Neuronal stem cell (in vitro differentiated cells): ENCODE data around the gene CDH20.

Source experiments
- DNase-seq: peaks from one replicate; pipeline ENCODE4 v3.0.0-alpha.2; 2013; ENCODE audit warnings: low spot score
- H2AFZ ChIP-seq: one replicate; pipeline ENCODE4 v1.6.1; 2013; ENCODE audit warnings: mild to moderate bottlenecking, low read length, inconsistent platforms
- H2AK5ac ChIP-seq: 2 replicates; pipeline ENCODE4 v1.6.1; 2013; ENCODE audit warnings: low read depth, mild to moderate bottlenecking, inconsistent platforms, low read length, moderate library complexity, mixed read lengths
- H2BK120ac ChIP-seq: 2 replicates; pipeline ENCODE4 v1.6.1; 2013; ENCODE audit warnings: low read depth, mild to moderate bottlenecking, inconsistent platforms, low read length, moderate library complexity, mixed read lengths
- H2BK12ac ChIP-seq: one replicate; pipeline ENCODE4 v1.6.1; 2013; ENCODE audit warnings: low read length, inconsistent platforms
- H2BK15ac ChIP-seq: 2 replicates; pipeline ENCODE4 v1.6.1; 2013; ENCODE audit warnings: mild to moderate bottlenecking, low read length, inconsistent platforms, mixed read lengths
- H2BK5ac ChIP-seq: one replicate; pipeline ENCODE4 v1.6.1; 2013; ENCODE audit warnings: inconsistent platforms, mild to moderate bottlenecking, low read length, moderate library complexity
- H3K14ac ChIP-seq: one replicate; pipeline ENCODE4 v1.6.1; 2013; ENCODE audit warnings: low read length, inconsistent platforms
- H3K18ac ChIP-seq: 2 replicates; pipeline ENCODE4 v1.6.1; 2013; ENCODE audit warnings: low read length, inconsistent platforms
- H3K23ac ChIP-seq: 2 replicates; pipeline ENCODE4 v1.6.1; 2013; ENCODE audit warnings: low read depth, mild to moderate bottlenecking, mixed read lengths, low read length, inconsistent platforms; ENCODE audit not compliant: poor library complexity
- H3K27ac ChIP-seq: replicated peaks from 3 replicates; pipeline ENCODE4 v1.5.1; 2013; ENCODE audit warnings: low read length, inconsistent platforms
- H3K27me3 ChIP-seq, 3 experiments: 2 replicates each; pipeline ENCODE4 v1.6.1; 2013; ENCODE audit warnings: low read length in 3 of 3, mild to moderate bottlenecking in 2 of 3, inconsistent platforms in 1 of 3, low read depth in 1 of 3, mixed read lengths in 1 of 3, moderate library complexity in 1 of 3; ENCODE audit not compliant: control insufficient read depth in 3 of 3, insufficient read depth in 3 of 3
- H3K36me3 ChIP-seq, 2 donors: replicated peaks in 1 of 2; 2 replicates each; pipeline ENCODE4 v1.6.1; 2013; ENCODE audit warnings: low read length in 2 of 2; ENCODE audit not compliant: control insufficient read depth in 2 of 2, insufficient read depth in 2 of 2
- H3K4ac ChIP-seq: 2 replicates; pipeline ENCODE4 v1.6.1; 2013; ENCODE audit warnings: inconsistent platforms, mild to moderate bottlenecking, low read length, moderate library complexity
- H3K4me1 ChIP-seq, 2 donors: 1 replicate in 1 of 2; 2 replicates in 1 of 2; pipeline ENCODE4 v1.6.1; 2013; ENCODE audit warnings: low read length in 2 of 2, low read depth in 1 of 2; ENCODE audit not compliant: control insufficient read depth in 2 of 2, insufficient read depth in 1 of 2
- H3K4me2 ChIP-seq: one replicate; pipeline ENCODE4 v1.6.1; 2013; ENCODE audit warnings: mild to moderate bottlenecking, low read length, inconsistent platforms; ENCODE audit not compliant: insufficient read depth, poor library complexity, severe bottlenecking
- H3K4me3 ChIP-seq, 2 donors: 2 replicates each; pipeline ENCODE4 v1.5.1; 2013; ENCODE audit warnings: low read length in 2 of 2, mild to moderate bottlenecking in 2 of 2, inconsistent platforms in 1 of 2, moderate library complexity in 1 of 2
- H3K79me1 ChIP-seq: one replicate; pipeline ENCODE4 v1.6.1; 2013; ENCODE audit warnings: low read depth, mild to moderate bottlenecking, inconsistent platforms, low read length, moderate library complexity
- H3K9ac ChIP-seq: one replicate; pipeline ENCODE4 v1.6.1; 2013; ENCODE audit warnings: mild to moderate bottlenecking, low read depth, low read length, inconsistent platforms; ENCODE audit not compliant: poor library complexity
- H3K9me3 ChIP-seq, 2 donors: replicated peaks in 1 of 2; 2 replicates each; pipeline versions ENCODE3 to v1.6.1; 2013; ENCODE audit warnings: low read length in 2 of 2, mild to moderate bottlenecking in 2 of 2, inconsistent platforms in 1 of 2, low read depth in 1 of 2, mixed read lengths in 1 of 2, moderate library complexity in 1 of 2; ENCODE audit not compliant: control insufficient read depth in 2 of 2, insufficient read depth in 1 of 2
- H4K8ac ChIP-seq: one replicate; pipeline ENCODE4 v1.6.1; 2013; ENCODE audit warnings: low read depth, mild to moderate bottlenecking, inconsistent platforms, low read length, moderate library complexity
- H4K91ac ChIP-seq: one replicate; pipeline ENCODE4 v1.6.1; 2013; ENCODE audit warnings: low read length, low read depth, mild to moderate bottlenecking, inconsistent platforms; ENCODE audit not compliant: poor library complexity
- WGBS, 2 donors: extraction: QIAGEN DNeasy Blood & Tissue Kit; methylation state at CpG; one replicate each; pipeline ENCODE4 v1.1.7; 2013; ENCODE audit warnings: missing lambda C conversion rate in 2 of 2, mixed read lengths in 1 of 2; ENCODE audit not compliant: insufficient read length in 2 of 2, insufficient replicate concordance in 1 of 2; ENCODE audit errors: extremely low coverage in 2 of 2; 5-methylcytosine and 5-hydroxymethylcytosine counted together

Gene CDH20

DNA sequence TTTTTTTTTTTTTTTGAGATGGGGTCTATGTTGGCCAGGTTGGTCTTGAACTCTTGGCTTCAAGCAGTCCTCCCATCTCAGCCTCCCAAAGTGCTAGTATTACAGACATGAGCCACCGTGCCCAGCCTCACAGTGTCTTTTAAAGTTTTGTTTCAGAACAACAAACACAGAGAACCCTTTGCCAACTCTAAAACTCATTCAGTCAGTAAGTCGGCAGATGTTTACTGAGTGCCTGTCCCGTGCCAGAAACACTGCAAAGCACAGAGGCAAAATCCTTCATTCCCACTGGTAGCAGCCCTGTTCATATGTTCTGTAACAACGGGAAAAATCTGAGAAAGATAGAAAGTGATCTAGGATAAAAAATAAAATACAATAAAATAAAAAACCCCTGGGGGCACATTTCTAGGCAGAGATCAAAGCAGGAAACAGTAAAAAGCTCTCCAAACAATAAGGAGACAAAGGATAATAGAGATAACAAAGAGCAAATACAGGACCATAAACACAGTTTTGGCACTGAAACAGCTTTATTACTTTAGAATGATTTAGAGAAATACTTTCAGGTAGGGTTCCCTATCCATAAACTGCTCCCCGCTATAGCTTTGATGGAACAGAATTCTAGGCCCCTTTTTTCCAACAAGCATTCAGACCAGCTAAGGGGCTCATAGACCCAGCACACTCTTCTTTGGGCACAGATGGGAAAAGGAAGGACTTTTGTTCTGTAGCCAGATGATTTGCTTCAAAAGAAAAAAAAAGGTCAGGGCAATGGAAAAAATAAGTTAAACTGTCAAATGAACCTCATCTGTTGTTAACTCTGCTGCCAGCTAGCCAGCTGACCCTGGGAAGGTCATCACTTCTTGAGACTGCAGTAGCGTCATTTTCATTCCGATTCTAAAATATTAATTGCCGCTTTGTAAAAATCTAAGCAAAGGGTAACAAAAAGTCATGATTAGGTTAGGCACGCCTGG, 212.3 kb downstream of the CDH20 start:
- no peak overlapping the region for H2BK120ac ChIP-seq
- H3K27ac ChIP-seq, result no peak overlapping the region
- no CpG with 5 or more reads among the region's 9 CpGs for WGBS, 2 donors
- H3K9me3 ChIP-seq, result peaks cover 0 to 4% of the 10 kb centered on the region in 2 donors
- peaks cover 2 to 27% of the 10 kb centered on the region in 2 donors for H3K36me3 ChIP-seq
- no peak overlapping the region for H4K91ac ChIP-seq
- H3K27me3 ChIP-seq, result no peaks in the 10 kb centered on the region
- no peak overlapping the region for H2AK5ac ChIP-seq
- peaks cover 0 to 4% of the 10 kb centered on the region in 2 donors for H3K4me1 ChIP-seq
- no peak overlapping the region for H2BK5ac ChIP-seq
- no peak overlapping the region for H2BK12ac ChIP-seq
- no peak overlapping the region for H3K14ac ChIP-seq
- no peak for DNase-seq
- no peak overlapping the region for H3K23ac ChIP-seq
- H4K8ac ChIP-seq, result no peak overlapping the region
- H3K4ac ChIP-seq, result no peak overlapping the region
- H3K18ac ChIP-seq, result no peak overlapping the region
- H3K9ac ChIP-seq, result no peak overlapping the region
- H3K79me1 ChIP-seq, result no peaks in the 10 kb centered on the region
- H2AFZ ChIP-seq, result no peak overlapping the region
- H3K4me3 ChIP-seq, result no peak overlapping the region
- H3K4me2 ChIP-seq, result no peak overlapping the region
- H2BK15ac ChIP-seq, result no peak overlapping the region

DNA sequence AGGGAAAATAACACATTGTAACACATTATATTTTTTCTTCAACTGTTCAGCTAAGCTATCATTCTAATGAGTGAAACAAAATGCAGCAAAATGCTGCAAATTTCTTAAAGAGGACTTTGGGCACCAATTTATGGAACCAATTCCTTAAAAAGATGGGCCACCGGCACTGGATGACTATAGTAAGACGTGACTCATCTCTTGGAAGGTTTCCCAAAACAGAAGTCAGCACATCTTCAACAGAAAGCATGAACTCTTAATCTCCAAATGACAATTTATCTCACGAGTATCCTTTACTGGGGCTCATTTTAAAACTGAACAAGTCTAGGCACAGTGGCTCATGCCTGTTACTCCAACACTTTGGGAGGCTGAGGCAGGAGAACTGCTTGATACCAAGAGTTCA, 213.4 kb downstream of the CDH20 start:
- Histone ChIP-seq H3K4me2 (no peak overlapping the region), H3K14ac (no peak overlapping the region), H2AK5ac (no peak overlapping the region), H2BK12ac (no peak overlapping the region), H4K8ac (no peak overlapping the region), H3K27ac (no peak overlapping the region), H2BK15ac (no peak overlapping the region), H3K36me3 (peaks cover 2 to 35% of the 10 kb centered on the region in 2 donors), H2BK120ac (no peak overlapping the region), H3K79me1 (no peaks in the 10 kb centered on the region), H2BK5ac (no peak overlapping the region), H3K23ac (no peak overlapping the region), H3K9ac (no peak overlapping the region), H3K18ac (no peak overlapping the region), H3K27me3 (no peaks in the 10 kb centered on the region), H3K4ac (no peak overlapping the region), H3K4me3 (no peak overlapping the region), H3K4me1 (peaks cover 0 to 4% of the 10 kb centered on the region in 2 donors), H4K91ac (no peak overlapping the region), H3K9me3 (peaks cover 0 to 3% of the 10 kb centered on the region in 2 donors), H2AFZ (no peak overlapping the region)
- no CpG with 5 or more reads among the region's 3 CpGs for WGBS, 2 donors
- no peak for DNase-seq

DNA sequence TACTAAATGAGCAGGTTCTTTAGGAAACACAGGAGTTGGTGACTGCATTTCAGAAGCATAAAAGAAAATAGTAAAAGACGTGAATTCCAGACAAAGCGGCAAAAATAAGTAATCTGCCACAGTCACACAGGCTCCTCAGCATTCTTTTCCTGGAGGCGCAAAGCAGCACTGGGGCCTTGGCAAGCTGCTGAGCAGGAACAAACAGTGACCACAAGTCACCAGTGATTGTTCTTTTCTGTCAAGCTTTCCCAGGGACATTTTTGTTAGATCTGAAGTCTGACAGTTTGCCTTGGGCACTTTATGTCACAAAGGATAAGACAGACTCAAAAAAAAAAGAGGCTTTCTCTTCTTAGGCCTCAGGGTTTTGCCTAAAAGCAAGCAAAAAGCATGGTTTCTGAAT, 216.2 kb downstream of the CDH20 start:
- Histone ChIP-seq H2AK5ac (no peak overlapping the region), H4K8ac (no peak overlapping the region), H3K79me1 (peaks cover 3% of the 10 kb centered on the region), H3K4me3 (no peak overlapping the region), H3K4me2 (no peak overlapping the region), H3K4me1 (peaks cover 0 to 4% of the 10 kb centered on the region in 2 donors), H3K18ac (no peak overlapping the region), H3K23ac (no peak overlapping the region), H3K14ac (no peak overlapping the region), H3K9ac (no peak overlapping the region), H2BK120ac (no peak overlapping the region), H3K27me3 (no peaks in the 10 kb centered on the region), H3K27ac (no peak overlapping the region), H4K91ac (no peak overlapping the region), H2BK15ac (no peak overlapping the region), H2BK12ac (no peak overlapping the region), H2AFZ (peak overlapping the region; percentile 60), H3K36me3 (peaks cover 2 to 48% of the 10 kb centered on the region in 2 donors), H3K4ac (no peak overlapping the region), H2BK5ac (no peak overlapping the region), H3K9me3 (peaks cover 1 to 3% of the 10 kb centered on the region in 2 donors)
- WGBS, 2 donors, result no CpG with 5 or more reads among the region's 3 CpGs
- DNase-seq, result no peak

DNA sequence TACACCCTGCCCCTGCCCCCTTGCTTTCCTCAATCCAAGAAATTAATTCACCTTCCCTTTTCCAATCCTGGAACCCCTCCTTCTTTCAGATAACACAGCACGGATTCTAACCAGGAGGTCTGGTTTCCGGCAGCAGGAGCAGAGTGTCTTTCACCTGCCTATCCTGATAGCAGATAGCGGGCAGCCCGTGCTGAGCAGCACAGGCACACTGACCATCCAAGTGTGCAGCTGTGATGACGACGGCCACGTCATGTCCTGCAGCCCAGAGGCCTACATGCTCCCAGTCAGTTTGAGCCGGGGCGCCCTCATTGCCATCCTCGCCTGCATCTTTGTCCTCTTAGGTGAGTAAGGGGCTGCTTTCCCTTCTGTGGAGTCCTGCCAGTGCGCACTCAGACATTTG, 216.7 kb downstream of the CDH20 start:
- no CpG with 5 or more reads among the region's 11 CpGs for WGBS, 2 donors
- peaks cover 3% of the 10 kb centered on the region for H3K79me1 ChIP-seq
- H4K8ac ChIP-seq, result no peak overlapping the region

More for the DNA sequence above, 216.7 kb downstream of the CDH20 start:
- Histone ChIP-seq H3K36me3 (peaks cover 2 to 52% of the 10 kb centered on the region in 2 donors), H2BK120ac (no peak overlapping the region), H3K4me2 (no peak overlapping the region), H3K27me3 (no peaks in the 10 kb centered on the region), H2AK5ac (no peak overlapping the region), H2BK5ac (no peak overlapping the region), H3K4ac (no peak overlapping the region), H3K9me3 (peaks cover 1 to 7% of the 10 kb centered on the region in 2 donors), H3K27ac (no peak overlapping the region), H2BK12ac (peak overlapping the region; percentile 12), H3K18ac (no peak overlapping the region), H3K14ac (peak overlapping the region; percentile 65), H3K4me1 (peaks cover 0 to 4% of the 10 kb centered on the region in 2 donors), H3K23ac (no peak overlapping the region), H4K91ac (no peak overlapping the region), H3K4me3 (no peak overlapping the region), H3K9ac (peak overlapping the region; percentile 53), H2BK15ac (no peak overlapping the region), H2AFZ (no peak overlapping the region)
- DNase-seq, result no peak
